NB4 (cell line): ENCODE measurements around the gene PTPN1.

ENCODE experiments used
- CTCF ChIP-seq: IDR thresholded peaks from one replicate; pipeline ENCODE4 v1.5.1; 2012; ENCODE audit warnings: low read depth, low read length
- MYC ChIP-seq: IDR thresholded peaks from 2 replicates; pipeline ENCODE4 v1.6.1; 2011; ENCODE audit warnings: low read depth, low read length
- POLR2A ChIP-seq: IDR thresholded peaks from 2 replicates; pipeline ENCODE4 v1.6.1; 2011; ENCODE audit warnings: mild to moderate bottlenecking; ENCODE audit not compliant: insufficient read length; ENCODE audit errors: extremely low read depth

- TF ChIP-seq POLR2A (no peak), CTCF (no peak), MYC (no peak)
These were observed 17.0 kb downstream of the PTPN1 start for GRCh38 chr20:50527068-50527605.
